Spleen (tissue), 11 donors: ENCODE measurements around the gene SLC26A8. TPM values are rescaled to one million over a fixed set of nuclear protein-coding genes. Genes with fewer than 3 reads are reported as not detected.

ENCODE experiments used
- DNase-seq: peaks from one replicate; pipeline ENCODE4 v3.0.0-alpha.2; 2020
- H3K27ac ChIP-seq, 8 donors: fragments of 200-600 bp; sonication (generic) in 7 of 8; 1 replicate in 4 of 8; 2 replicates in 4 of 8; pipeline versions ENCODE4 v1.5.0 to v1.8.0; 2016 to 2021; ENCODE audit warnings: inconsistent platforms in 4 of 8, mild to moderate bottlenecking in 4 of 8, moderate library complexity in 1 of 8
- H3K27me3 ChIP-seq, 7 donors: fragments of 200-600 bp; sonication (generic) in 6 of 7; replicated peaks in 1 of 7; 1 replicate in 4 of 7; 2 replicates in 3 of 7; pipeline versions ENCODE4 v1.5.0 to v1.8.0; 2016 to 2021; ENCODE audit warnings: inconsistent platforms in 3 of 7, mild to moderate bottlenecking in 1 of 7
- H3K36me3 ChIP-seq, 6 donors: fragments of 200-600 bp; sonication (generic) in 5 of 6; 1 replicate in 4 of 6; 2 replicates in 2 of 6; pipeline versions ENCODE4 v1.5.0 to v1.8.0; 2016 to 2021; ENCODE audit warnings: inconsistent platforms in 2 of 6
- H3K4me1 ChIP-seq, 6 donors: fragments of 200-600 bp; sonication (generic) in 5 of 6; 1 replicate in 3 of 6; 2 replicates in 3 of 6; pipeline versions ENCODE4 v1.5.0 to v1.8.0; 2016 to 2021; ENCODE audit warnings: inconsistent platforms in 3 of 6
- H3K4me3 ChIP-seq, 8 donors: fragments of 200-600 bp; sonication (generic) in 7 of 8; 1 replicate in 4 of 8; 2 replicates in 4 of 8; pipeline versions ENCODE4 v1.5.0 to v1.8.0; 2016 to 2021; ENCODE audit warnings: inconsistent platforms in 4 of 8, mild to moderate bottlenecking in 4 of 8, moderate library complexity in 2 of 8
- H3K9me3 ChIP-seq, 8 donors: fragments of 200-600 bp; sonication (generic) in 7 of 8; 1 replicate in 4 of 8; 2 replicates in 4 of 8; pipeline versions ENCODE4 v1.5.0 to v1.8.0; 2016 to 2021; ENCODE audit warnings: inconsistent platforms in 4 of 8
- POLR2A ChIP-seq, 3 donors: fragments of 450-650 bp; IDR thresholded peaks; one replicate each; pipeline ENCODE4 v1.5.1; 2017; ENCODE audit warnings: antibody characterized with exemption in 3 of 3, mild to moderate bottlenecking in 1 of 3
- POLR2AphosphoS5 ChIP-seq, 3 donors: sonication (generic); formaldehyde crosslinking; IDR thresholded peaks; one replicate each; pipeline ENCODE4 v1.5.1; 2017; ENCODE audit warnings: antibody characterized with exemption in 3 of 3
- WGBS, 5 donors: extraction: QIAGEN DNeasy Blood & Tissue Kit in 3 of 5; methylation state at CpG; one replicate each; pipeline versions ENCODE4 v1.1.5 to v1.1.7; 2013 to 2018; 5-methylcytosine and 5-hydroxymethylcytosine counted together
- intact Hi-C: fragments of 100-400 bp; cut with DNase I; formaldehyde crosslinking; loops from one replicate; pipeline ENCODE4 v1.15.0; 2023; ENCODE audit warnings: low total_unique reads
- polyA plus RNA-seq, 3 donors: library from polyadenylated mRNA; stranded (reverse); fragments of 200-250 nt; gene quantifications; one replicate each; pipeline ENCODE4 v1.2.1, GENCODE V29; 2013
- total RNA-seq, 7 donors: library from RNA; depleted of rRNA in 3 of 7; stranded (reverse); fragments of >200 nt in 3 of 7; fragmentation: NEBNext Ultra II Directional in 4 of 7; extraction: Animal tissue kit (Norgen Biotek cat#: 25700) in 4 of 7; gene quantifications; one replicate each; pipeline versions ENCODE4 v1.1.0 to v1.2.1, GENCODE V29; 2016 to 2021
- TF ChIP-seq, protein P1 (sequence below), 11 experiments: fragments of 200-600 bp in 7 of 11; fragments of 450-650 bp in 4 of 11; sonication (generic) in 4 of 11; IDR thresholded peaks in 8 of 11; conservative IDR thresholded peaks in 3 of 11; 1 replicate in 7 of 11; 2 replicates in 4 of 11; pipeline versions ENCODE4 v1.4.0 to v1.8.0; 2016 to 2021; ENCODE audit warnings: antibody characterized with exemption in 11 of 11, inconsistent platforms in 4 of 11, mild to moderate bottlenecking in 1 of 11
- donor health status: healthy with polysubstance abuse.
- donor health status: DM: no; HTN: no; CAD: no; lungs with moderate emphysema.
- donor health status: DM: no; HTN: no; CAD: no.
- donor health status: Bipolar disorder and iron deficiency.
- donor health status: healthy.
- donor health status: DM: no; HTN: no; CAD: no.
- donor health status: DM: yes; HTN: yes; CAD: no.

Gene SLC26A8
- total and polyA plus RNA-seq, 10 donors, result 0.11 to 7.8 (median 2.5) TPM

DNA sequence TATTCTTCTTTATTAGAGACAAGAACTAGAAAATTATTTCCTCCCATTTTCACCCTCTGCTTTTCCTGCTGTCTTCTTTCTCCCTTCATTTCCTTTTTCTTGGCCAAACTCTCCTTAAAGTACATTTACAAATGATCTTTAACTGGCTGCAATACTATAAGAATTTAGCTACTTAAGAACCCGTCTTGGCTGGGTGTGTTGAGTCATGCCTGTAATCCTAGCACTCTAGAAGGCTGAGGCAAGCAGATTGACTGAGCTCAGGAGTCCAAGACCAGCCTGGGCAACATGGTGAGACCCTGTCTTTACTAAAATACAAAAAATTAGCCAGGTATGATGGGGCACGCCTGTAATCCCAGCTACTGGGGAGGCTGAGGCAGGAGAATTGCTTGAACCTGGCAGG, 64.3 kb downstream of the SLC26A8 start:
- Histone ChIP-seq H3K27me3 (peaks cover 0 to 18% (median 0%) of the 10 kb centered on the region in 7 donors), H3K4me3 (no peak overlapping the region), H3K27ac (no peak overlapping the region), H3K36me3 (peaks cover 0 to 7% (median 0%) of the 10 kb centered on the region in 6 donors), H3K9me3 (no peaks in the 10 kb centered on the region), H3K4me1 (no peaks in the 10 kb centered on the region)
- 78 to 90% (median 82%) methylated on average over 2 of the region's 2 CpGs for WGBS, 5 donors
- no peak for DNase-seq
- intact Hi-C loops, result no loop called here
- TF ChIP-seq POLR2A (IDR thresholded peaks at IDR 0.05), result no peak
- TF ChIP-seq, protein P1, sequence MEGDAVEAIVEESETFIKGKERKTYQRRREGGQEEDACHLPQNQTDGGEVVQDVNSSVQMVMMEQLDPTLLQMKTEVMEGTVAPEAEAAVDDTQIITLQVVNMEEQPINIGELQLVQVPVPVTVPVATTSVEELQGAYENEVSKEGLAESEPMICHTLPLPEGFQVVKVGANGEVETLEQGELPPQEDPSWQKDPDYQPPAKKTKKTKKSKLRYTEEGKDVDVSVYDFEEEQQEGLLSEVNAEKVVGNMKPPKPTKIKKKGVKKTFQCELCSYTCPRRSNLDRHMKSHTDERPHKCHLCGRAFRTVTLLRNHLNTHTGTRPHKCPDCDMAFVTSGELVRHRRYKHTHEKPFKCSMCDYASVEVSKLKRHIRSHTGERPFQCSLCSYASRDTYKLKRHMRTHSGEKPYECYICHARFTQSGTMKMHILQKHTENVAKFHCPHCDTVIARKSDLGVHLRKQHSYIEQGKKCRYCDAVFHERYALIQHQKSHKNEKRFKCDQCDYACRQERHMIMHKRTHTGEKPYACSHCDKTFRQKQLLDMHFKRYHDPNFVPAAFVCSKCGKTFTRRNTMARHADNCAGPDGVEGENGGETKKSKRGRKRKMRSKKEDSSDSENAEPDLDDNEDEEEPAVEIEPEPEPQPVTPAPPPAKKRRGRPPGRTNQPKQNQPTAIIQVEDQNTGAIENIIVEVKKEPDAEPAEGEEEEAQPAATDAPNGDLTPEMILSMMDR (IDR thresholded peaks at IDR 0.05 in 8 of 11, conservative IDR thresholded peaks at IDR 0.05 in 3 of 11), result no peak
- TF ChIP-seq POLR2AphosphoS5 (IDR thresholded peaks at IDR 0.05), result no peak

DNA sequence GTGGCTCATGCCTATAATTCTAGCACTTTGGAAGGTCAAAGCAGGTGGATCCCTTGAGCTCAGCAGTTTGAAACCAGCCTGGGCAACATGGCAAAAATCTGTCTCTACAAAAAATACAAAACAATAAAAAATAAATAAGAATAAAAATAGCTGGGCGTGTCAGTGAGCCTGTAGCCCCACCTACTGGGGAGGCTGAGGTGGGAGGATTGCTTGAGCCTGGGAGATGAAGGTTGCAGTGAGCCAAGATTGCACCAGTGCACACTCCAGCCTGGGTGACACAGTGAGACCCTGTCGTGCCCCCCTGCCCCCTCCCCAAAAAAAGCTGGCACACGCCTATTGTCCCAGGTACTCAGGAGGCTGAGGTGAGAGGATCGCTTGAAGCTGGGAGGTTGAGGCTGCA, 68.5 kb downstream of the SLC26A8 start:
- H3K27ac ChIP-seq, result no peak overlapping the region
- H3K4me1 ChIP-seq, result no peaks in the 10 kb centered on the region
- H3K4me3 ChIP-seq, result no peak overlapping the region
- H3K36me3 ChIP-seq, result peaks cover 0 to 21% (median 0%) of the 10 kb centered on the region in 6 donors
- H3K27me3 ChIP-seq, result peaks cover 0 to 18% (median 0%) of the 10 kb centered on the region in 7 donors
- intact Hi-C loops, result no loop called here
- no peak for TF ChIP-seq POLR2A (IDR thresholded peaks at IDR 0.05)
- TF ChIP-seq, protein P1 (IDR thresholded peaks at IDR 0.05 in 8 of 11, conservative IDR thresholded peaks at IDR 0.05 in 3 of 11), result peak in 3 of 11 experiments; percentile 14 to 41 (median 16)
- 83 to 92% (median 86%) methylated on average over 4 of the region's 4 CpGs for WGBS, 5 donors
- no peaks in the 10 kb centered on the region for H3K9me3 ChIP-seq
- no peak for DNase-seq

DNA sequence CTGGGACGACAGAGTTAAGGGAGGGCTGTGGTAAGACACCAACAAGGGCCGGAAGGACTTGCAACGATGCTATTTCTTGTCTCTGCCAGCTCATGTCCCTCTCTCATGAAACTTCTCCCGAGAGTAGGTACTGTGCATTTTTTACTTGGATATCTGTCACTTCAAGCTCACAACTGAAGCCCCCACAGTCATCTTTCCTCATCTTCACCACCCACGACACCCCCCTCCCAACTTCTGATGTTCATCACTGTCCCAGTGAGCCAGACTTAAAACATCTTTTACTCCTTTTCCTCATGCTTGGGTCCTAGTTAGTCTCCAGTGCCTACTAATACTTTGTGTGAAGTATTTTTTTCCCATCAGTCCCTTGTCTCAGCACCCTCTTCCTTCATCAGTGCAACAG, 68.9 kb downstream of the SLC26A8 start:
- intact Hi-C loops, result no loop called here
- H3K27me3 ChIP-seq, result peaks cover 0 to 18% (median 0%) of the 10 kb centered on the region in 7 donors
- H3K4me3 ChIP-seq, result no peak overlapping the region
- H3K36me3 ChIP-seq, result peaks cover 0 to 19% (median 0%) of the 10 kb centered on the region in 6 donors
- TF ChIP-seq, protein P1 (IDR thresholded peaks at IDR 0.05 in 8 of 11, conservative IDR thresholded peaks at IDR 0.05 in 3 of 11), result no peak
- TF ChIP-seq POLR2AphosphoS5 (IDR thresholded peaks at IDR 0.05), result no peak
- no peaks in the 10 kb centered on the region for H3K4me1 ChIP-seq
- no peak for DNase-seq
- no peaks in the 10 kb centered on the region for H3K9me3 ChIP-seq
- 83 to 93% (median 86%) methylated on average over 5 of the region's 5 CpGs for WGBS, 5 donors
- no peak overlapping the region for H3K27ac ChIP-seq

DNA sequence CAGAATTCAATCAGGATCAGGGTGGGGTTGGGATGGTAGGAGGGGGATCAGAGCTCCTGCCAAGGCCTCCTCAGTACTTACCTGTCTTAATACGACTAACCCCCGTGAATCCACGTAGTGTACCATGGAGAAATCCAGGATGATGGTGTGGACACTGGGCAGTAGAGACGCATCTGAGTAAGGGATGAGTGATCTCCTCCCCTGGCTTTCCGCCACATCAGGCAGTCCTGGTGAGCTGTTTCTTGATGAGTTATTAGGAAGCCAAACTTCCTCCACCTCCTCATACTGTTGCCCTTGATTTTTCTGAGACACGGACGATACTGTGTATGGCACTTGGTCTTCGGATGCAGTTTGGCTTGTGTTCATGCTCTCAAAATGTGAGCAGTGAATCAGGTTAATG, 69.4 kb downstream of the SLC26A8 start:
- intact Hi-C loops, result no loop called here
- WGBS, 5 donors, result 83 to 95% (median 92%) methylated on average over 8 of the region's 8 CpGs
- peaks cover 0 to 16% (median 0%) of the 10 kb centered on the region in 6 donors for H3K36me3 ChIP-seq
- peaks cover 0 to 13% (median 0%) of the 10 kb centered on the region in 7 donors for H3K27me3 ChIP-seq
- no peaks in the 10 kb centered on the region for H3K4me1 ChIP-seq
- H3K4me3 ChIP-seq, result no peak overlapping the region
- H3K9me3 ChIP-seq, result no peaks in the 10 kb centered on the region
- DNase-seq, result no peak
- H3K27ac ChIP-seq, result no peak overlapping the region
- TF ChIP-seq POLR2A (IDR thresholded peaks at IDR 0.05) (no peak), POLR2AphosphoS5 (IDR thresholded peaks at IDR 0.05) (no peak)
- TF ChIP-seq, protein P1 (IDR thresholded peaks at IDR 0.05 in 8 of 11, conservative IDR thresholded peaks at IDR 0.05 in 3 of 11), result no peak
